Naive thymus-derived CD4-positive, alpha-beta T cell (primary cell): ENCODE data around the gene KLHL22. TPM values are rescaled to one million over a fixed set of nuclear protein-coding genes. Genes with fewer than 3 reads are reported as not detected.

ENCODE experiments used
- ATAC-seq: fragments of 150-1000 bp; cut with Tn5 transposase; 2 replicates; pipeline ENCODE4 v1.10.0; 2021; ENCODE audit warnings: mild to moderate bottlenecking, moderate library complexity
- CTCF ChIA-PET: fragments of 350-600 bp; sonication (Branson Sonifier 250); formaldehyde crosslinking; loops from one replicate; lab custom pipeline; 2021; ENCODE audit warnings: antibody characterized with exemption; lab: Charles Lee
- POLR2A ChIA-PET: fragments of 350-600 bp; sonication (Branson Sonifier 250); formaldehyde crosslinking; loops from one replicate; lab custom pipeline; 2021; ENCODE audit warnings: antibody characterized with exemption, inconsistent platforms; lab: Charles Lee
- DNase-seq, 9 donors: peaks; one replicate each; pipeline versions ENCODE4 v3.0.0 to v3.0.0-alpha.2; 2020 to 2022; ENCODE audit warnings: mixed read lengths in 1 of 9
- H3K27ac ChIP-seq: one replicate; pipeline ENCODE4 v1.7.0; 2013; ENCODE audit warnings: mild to moderate bottlenecking, low read depth, low read length, moderate library complexity
- H3K27me3 ChIP-seq, 2 donors: one replicate each; pipeline ENCODE4 v1.7.0; 2013; ENCODE audit warnings: low read length in 2 of 2, mild to moderate bottlenecking in 2 of 2, moderate library complexity in 2 of 2; ENCODE audit not compliant: control insufficient read depth in 2 of 2, insufficient read depth in 2 of 2
- H3K36me3 ChIP-seq, 3 experiments: 1 replicate in 2 of 3; 2 replicates in 1 of 3; pipeline ENCODE4 v1.7.0; 2013; ENCODE audit warnings: low read length in 3 of 3, mild to moderate bottlenecking in 3 of 3, moderate library complexity in 1 of 3; ENCODE audit not compliant: insufficient read depth in 3 of 3, control insufficient read depth in 2 of 3
- H3K4me1 ChIP-seq, 2 donors: one replicate each; pipeline ENCODE4 v1.7.0; 2013; ENCODE audit warnings: low read length in 2 of 2, mild to moderate bottlenecking in 2 of 2, moderate library complexity in 1 of 2; ENCODE audit not compliant: control insufficient read depth in 2 of 2, insufficient read depth in 2 of 2
- H3K4me3 ChIP-seq: 2 replicates; pipeline ENCODE4 v1.7.0; 2013; ENCODE audit warnings: mild to moderate bottlenecking, low read length
- H3K9me3 ChIP-seq, 3 experiments: 1 replicate in 2 of 3; 2 replicates in 1 of 3; pipeline ENCODE4 v1.7.0; 2013; ENCODE audit warnings: low read length in 3 of 3; ENCODE audit not compliant: control insufficient read depth in 2 of 3
- H3K27ac Mint-ChIP-seq, 9 donors: one replicate each; pipeline ENCODE4 v1.8.0; 2020 to 2022; ENCODE audit warnings: mixed read lengths in 9 of 9, mild to moderate bottlenecking in 8 of 9, moderate library complexity in 5 of 9, inconsistent platforms in 2 of 9
- H3K27me3 Mint-ChIP-seq, 5 donors: one replicate each; pipeline ENCODE4 v1.8.0; 2021 to 2022; ENCODE audit warnings: mixed read lengths in 5 of 5, mild to moderate bottlenecking in 1 of 5
- H3K36me3 Mint-ChIP-seq, 5 donors: one replicate each; pipeline ENCODE4 v1.8.0; 2020 to 2022; ENCODE audit warnings: mixed read lengths in 5 of 5, mild to moderate bottlenecking in 3 of 5, inconsistent platforms in 1 of 5
- H3K4me1 Mint-ChIP-seq, 7 donors: one replicate each; pipeline ENCODE4 v1.8.0; 2020 to 2022; ENCODE audit warnings: mixed read lengths in 7 of 7, mild to moderate bottlenecking in 3 of 7, inconsistent platforms in 1 of 7
- H3K4me3 Mint-ChIP-seq, 10 donors: one replicate each; pipeline ENCODE4 v1.8.0; 2020 to 2022; ENCODE audit warnings: mild to moderate bottlenecking in 10 of 10, mixed read lengths in 10 of 10, moderate library complexity in 6 of 10, inconsistent platforms in 2 of 10
- H3K9me3 Mint-ChIP-seq, 11 donors: one replicate each; pipeline ENCODE4 v1.8.0; 2020 to 2022; ENCODE audit warnings: mixed read lengths in 11 of 11, mild to moderate bottlenecking in 4 of 11, inconsistent platforms in 1 of 11, moderate library complexity in 1 of 11
- intact Hi-C, 2 donors: fragments of 100-400 bp; cut with micrococcal nuclease; formaldehyde crosslinking; loops; one replicate each; pipeline ENCODE4 v1.15.1; 2023
- polyA plus RNA-seq, 2 donors: library from polyadenylated mRNA; unstranded; fragments of 300-500 nt; fragmentation: Illumina TruSeq; gene quantifications; one replicate each; pipeline ENCODE4 v1.2.3, GENCODE V29; 2021
- total RNA-seq, 6 experiments: library from RNA in 5 of 6; stranded (reverse) in 5 of 6; gene quantifications; 1 replicate in 5 of 6; 2 replicates in 1 of 6; pipeline ENCODE4 v1.2.3 and lab custom pipeline; 2021 to 2026

The KLHL22 gene
- total and polyA plus RNA-seq, 7 experiments from 2014 or later: 20.6 to 71.3 (median 40.0) TPM

GRCh38 chr22:20522134-20523004 is 26.8 kb upstream of the KLHL22 start:
- no peak for DNase-seq
- peak overlapping the region; percentile 54 for H3K27ac ChIP-seq
- H3K9me3 ChIP-seq: no peaks in the 10 kb centered on the region
- H3K4me3 ChIP-seq: no peak overlapping the region
- H3K9me3 Mint-ChIP-seq: peaks cover 0 to 1% (median 0%) of the 10 kb centered on the region in 11 donors
- intact Hi-C loops: loop anchor here in 1 of 2 donors (2.0 kb wide), 1 partner anchor 14 kb away; no protein-coding TSS in a partner anchor
- ChIA-PET POLR2A (interaction anchor here (1.2 to 2.7 kb wide), 2 partner anchors 13 to 44 kb away, joined by 3 to 11 read pairs; no protein-coding TSS in a partner anchor), CTCF (interaction anchor here (0.6 to 1.2 kb wide), 3 partner anchors 42 to 66 kb away, joined by 3 read pairs; no protein-coding TSS in a partner anchor)
- no peak for ATAC-seq
- H3K27ac Mint-ChIP-seq: peak overlapping the region; percentile 2 to 90 (median 84)
- peak overlapping the region; percentile 20 to 77 (median 52) for H3K4me3 Mint-ChIP-seq
- H3K4me1 ChIP-seq: peaks cover 17 to 39% of the 10 kb centered on the region in 2 donors
- H3K36me3 Mint-ChIP-seq: peaks cover 6 to 36% (median 24%) of the 10 kb centered on the region in 5 donors
- no peaks in the 10 kb centered on the region for H3K27me3 ChIP-seq
- peaks cover 0 to 44% (median 0%) of the 10 kb centered on the region in 3 experiments for H3K36me3 ChIP-seq
- H3K4me1 Mint-ChIP-seq: peaks cover 56 to 82% (median 80%) of the 10 kb centered on the region in 7 donors
- H3K27me3 Mint-ChIP-seq: no peaks in the 10 kb centered on the region

GRCh38 chr22:20520093-20520511 is 24.5 kb upstream of the KLHL22 start:
- Mint-ChIP-seq H3K27ac (peak overlapping the region in 8 of 9 donors; percentile 21 to 86 (median 53)), H3K9me3 (peaks cover 0 to 1% (median 0%) of the 10 kb centered on the region in 11 donors), H3K4me3 (peak overlapping the region in 3 of 10 donors; percentile 11 to 28 (median 27)), H3K4me1 (peaks cover 55 to 84% (median 78%) of the 10 kb centered on the region in 7 donors), H3K36me3 (peaks cover 6 to 35% (median 21%) of the 10 kb centered on the region in 5 donors), H3K27me3 (no peaks in the 10 kb centered on the region)
- Histone ChIP-seq H3K36me3 (peaks cover 0 to 40% (median 0%) of the 10 kb centered on the region in 3 experiments), H3K9me3 (no peaks in the 10 kb centered on the region), H3K27me3 (no peaks in the 10 kb centered on the region), H3K4me3 (no peak overlapping the region), H3K4me1 (peaks cover 28 to 50% of the 10 kb centered on the region in 2 donors), H3K27ac (no peak overlapping the region)
- no peak for DNase-seq
- ChIA-PET POLR2A (interaction anchor here (0.7 to 1.7 kb wide), 6 partner anchors 13 to 57 kb away, joined by 3 to 4 read pairs (median 4); no protein-coding TSS in a partner anchor), CTCF (no interaction called here)
- ATAC-seq: no peak
- intact Hi-C loops: no loop called here

DNA sequence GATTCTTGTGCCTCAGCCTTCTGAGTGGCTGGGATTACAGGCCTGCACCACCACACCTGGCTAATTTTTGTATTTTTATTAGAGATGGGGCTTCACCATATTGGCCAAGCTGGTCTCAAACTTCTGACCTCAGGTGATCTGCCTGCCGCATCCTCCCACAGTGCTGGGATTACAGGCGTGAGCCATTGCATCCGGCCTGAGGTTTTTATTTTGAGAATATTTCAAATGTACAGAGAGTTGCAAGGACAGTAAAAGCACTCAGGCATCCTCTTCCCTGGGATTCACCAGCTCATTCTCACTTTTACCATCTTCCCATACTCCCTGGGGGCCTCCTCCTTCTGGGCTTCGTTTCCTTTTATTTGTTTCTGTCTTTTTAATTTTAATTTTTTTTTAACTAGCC is 24.0 kb upstream of the KLHL22 start:
- intact Hi-C loops: no loop called here
- no peak overlapping the region for H3K4me3 ChIP-seq
- H3K27ac ChIP-seq: no peak overlapping the region
- H3K4me3 Mint-ChIP-seq: no peak overlapping the region
- peaks cover 28 to 50% of the 10 kb centered on the region in 2 donors for H3K4me1 ChIP-seq
- no peaks in the 10 kb centered on the region for H3K27me3 ChIP-seq
- POLR2A ChIA-PET: interaction anchor here (0.7 to 1.7 kb wide), 5 partner anchors 13 to 56 kb away, joined by 3 to 4 read pairs (median 4); no protein-coding TSS in a partner anchor
- H3K36me3 Mint-ChIP-seq: peaks cover 6 to 38% (median 21%) of the 10 kb centered on the region in 5 donors
- peaks cover 53 to 85% (median 77%) of the 10 kb centered on the region in 7 donors for H3K4me1 Mint-ChIP-seq
- no peak for ATAC-seq
- H3K27me3 Mint-ChIP-seq: no peaks in the 10 kb centered on the region
- peak overlapping the region in 4 of 9 donors; percentile 42 to 75 (median 46) for H3K27ac Mint-ChIP-seq
- DNase-seq: no peak
- CTCF ChIA-PET: interaction anchor here (0.6 kb wide), 1 partner anchor 101 kb away, joined by 3 read pairs; no protein-coding TSS in a partner anchor
- H3K9me3 ChIP-seq: no peaks in the 10 kb centered on the region
- H3K9me3 Mint-ChIP-seq: peaks cover 0 to 1% (median 0%) of the 10 kb centered on the region in 11 donors
- H3K36me3 ChIP-seq: peaks cover 0 to 46% (median 0%) of the 10 kb centered on the region in 3 experiments

- CTCF ChIA-PET: interaction anchor here (0.9 to 2.0 kb wide), 2 partner anchors 9 to 47 kb away, joined by 3 to 6 read pairs; no protein-coding TSS in a partner anchor
- H3K27ac Mint-ChIP-seq: peak overlapping the region; percentile 36 to 89 (median 75)
Measured at GRCh38 chr22:20517841-20518592, 22.4 kb upstream of the KLHL22 start.

GRCh38 chr22:20517422-20517821 is 21.8 kb upstream of the KLHL22 start:
- Mint-ChIP-seq H3K9me3 (no peaks in the 10 kb centered on the region), H3K4me3 (peak overlapping the region in 8 of 10 donors; percentile 12 to 66 (median 50)), H3K27me3 (no peaks in the 10 kb centered on the region), H3K36me3 (peaks cover 9 to 45% (median 21%) of the 10 kb centered on the region in 5 donors), H3K27ac (peak overlapping the region; percentile 23 to 89 (median 79)), H3K4me1 (peaks cover 53 to 80% (median 70%) of the 10 kb centered on the region in 7 donors)
- ChIA-PET CTCF (interaction anchor here (0.6 to 2.0 kb wide), 2 partner anchors 48 to 59 kb away, joined by 4 to 6 read pairs; no protein-coding TSS in a partner anchor), POLR2A (interaction anchor here (0.9 to 1.5 kb wide), 4 partner anchors 11 to 58 kb away, joined by 3 to 5 read pairs (median 4); no protein-coding TSS in a partner anchor)
- Histone ChIP-seq H3K4me3 (no peak overlapping the region), H3K27me3 (no peaks in the 10 kb centered on the region), H3K27ac (peak overlapping the region; percentile 25), H3K4me1 (peaks cover 15 to 29% of the 10 kb centered on the region in 2 donors), H3K36me3 (peaks cover 0 to 57% (median 5%) of the 10 kb centered on the region in 3 experiments), H3K9me3 (no peaks in the 10 kb centered on the region)
- ATAC-seq (peak; percentile 64), DNase-seq (no peak)
- intact Hi-C loops: no loop called here

More at GRCh38 chr22:20517841-20518592, 22.4 kb upstream of the KLHL22 start:
- ATAC-seq (no peak), DNase-seq (no peak)
- no peak overlapping the region for H3K4me3 ChIP-seq
- intact Hi-C loops: no loop called here
- H3K4me1 ChIP-seq: peaks cover 18 to 35% of the 10 kb centered on the region in 2 donors
- H3K27me3 Mint-ChIP-seq: no peaks in the 10 kb centered on the region
- H3K9me3 Mint-ChIP-seq: no peaks in the 10 kb centered on the region
- POLR2A ChIA-PET: interaction anchor here (0.9 to 1.5 kb wide), 5 partner anchors 11 to 57 kb away, joined by 3 to 5 read pairs (median 3); no protein-coding TSS in a partner anchor
- peaks cover 52 to 85% (median 76%) of the 10 kb centered on the region in 7 donors for H3K4me1 Mint-ChIP-seq
- H3K36me3 Mint-ChIP-seq: peaks cover 11 to 49% (median 21%) of the 10 kb centered on the region in 5 donors
- H3K36me3 ChIP-seq: peaks cover 0 to 57% (median 5%) of the 10 kb centered on the region in 3 experiments
- no peaks in the 10 kb centered on the region for H3K27me3 ChIP-seq
- peak overlapping the region; percentile 25 for H3K27ac ChIP-seq
- H3K9me3 ChIP-seq: no peaks in the 10 kb centered on the region
- H3K4me3 Mint-ChIP-seq: peak overlapping the region in 9 of 10 donors; percentile 6 to 66 (median 47)
